CD4-positive, alpha-beta T cell treated with Interleukin-17A for 1 hour (primary cell): Measurements from ENCODE around the gene ATP8B1.
"Not testable (repeated sequence)": the region's sequence is repeated elsewhere in the genome, so short reads cannot be mapped to it uniquely, and the experiment has no call there.

Experiments used
- DNase-seq: peaks from one replicate; pipeline ENCODE4 v3.0.0-alpha.2; 2020

Gene ATP8B1

GRCh38 chr18:57803103-57803969 lies at the start of gene ATP8B1:
ATP8B1 (minus strand) TSS chr18:57803315; CDS start chr18:57731807, 71,508 bp downstream.
- DNase-seq = no peak

- no peak for DNase-seq
Observed at GRCh38 chr18:57850063-57850462, 46.9 kb upstream of the ATP8B1 start.

- not testable (repeated sequence) for DNase-seq
Observed at GRCh38 chr18:57848374-57848773, 45.3 kb upstream of the ATP8B1 start.

- DNase-seq = not testable (repeated sequence)
Observed at GRCh38 chr18:57847431-57847830, 44.3 kb upstream of the ATP8B1 start.

GRCh38 chr18:57846258-57846657 lies 43.1 kb upstream of the ATP8B1 start:
- no peak for DNase-seq

- no peak for DNase-seq
Observed at GRCh38 chr18:57845605-57846074, 42.5 kb upstream of the ATP8B1 start.

GRCh38 chr18:57844319-57844718 lies 41.2 kb upstream of the ATP8B1 start:
- DNase-seq = no peak

GRCh38 chr18:57843386-57843785 lies 40.3 kb upstream of the ATP8B1 start:
- DNase-seq = no peak

- DNase-seq = no peak
Observed at GRCh38 chr18:57841568-57841967, 38.5 kb upstream of the ATP8B1 start.

- DNase-seq = no peak
Observed at GRCh38 chr18:57839942-57840381, 36.8 kb upstream of the ATP8B1 start.

GRCh38 chr18:57837917-57838548 lies 34.9 kb upstream of the ATP8B1 start:
- DNase-seq = no peak

- DNase-seq = no peak
Observed at GRCh38 chr18:57836557-57836956, 33.4 kb upstream of the ATP8B1 start.

GRCh38 chr18:57835904-57836303 lies 32.8 kb upstream of the ATP8B1 start:
- no peak for DNase-seq

GRCh38 chr18:57834616-57835015 lies 31.5 kb upstream of the ATP8B1 start:
- DNase-seq = no peak

- DNase-seq = peak; percentile 1
Observed at GRCh38 chr18:57833441-57834101, 30.5 kb upstream of the ATP8B1 start.

- no peak for DNase-seq
Observed at GRCh38 chr18:57832730-57833129, 29.6 kb upstream of the ATP8B1 start.

- no peak for DNase-seq
Observed at GRCh38 chr18:57831597-57832377, 28.7 kb upstream of the ATP8B1 start.

- DNase-seq = no peak
Observed at GRCh38 chr18:57827646-57828045, 24.5 kb upstream of the ATP8B1 start.

GRCh38 chr18:57826252-57826651 lies 23.1 kb upstream of the ATP8B1 start:
- no peak for DNase-seq

GRCh38 chr18:57820583-57820982 lies 17.5 kb upstream of the ATP8B1 start:
- not testable (repeated sequence) for DNase-seq

- DNase-seq = no peak
Observed at GRCh38 chr18:57819671-57820460, 16.8 kb upstream of the ATP8B1 start.

- no peak for DNase-seq
Observed at GRCh38 chr18:57819119-57819518, 16.0 kb upstream of the ATP8B1 start.
